ENCODE measurements around the gene CCT2. TPM values are rescaled to one million over a fixed set of nuclear protein-coding genes. Genes with fewer than 3 reads are reported as not detected.
A peak's percentile ranks its signal among the peaks of the same experiment; 100 is the strongest.

Gene CCT2
- polyA plus RNA-seq, 1 donor: 164 TPM

- H3K4me3 ChIP-seq (ENCODE audit: low read length): no peak overlapping the region
- H3K9me3 ChIP-seq (ENCODE audit: control insufficient read depth, low read depth, low read length): peaks cover 3% of the 10 kb centered on the region
- H3K4me1 ChIP-seq (ENCODE audit: control insufficient read depth, insufficient read depth, low read length): no peaks in the 10 kb centered on the region
- no CpG with 5 or more reads among the region's 6 CpGs for whole genome bisulfite sequencing (ENCODE audit: insufficient coverage, low lambda C conversion rate)
- peaks cover 2% of the 10 kb centered on the region for H3K36me3 ChIP-seq (ENCODE audit: control insufficient read depth, insufficient read depth, low read length)
- no peaks in the 10 kb centered on the region for H3K27me3 ChIP-seq (ENCODE audit: control insufficient read depth, insufficient read depth, low read length)
- H3K27ac ChIP-seq (ENCODE audit: low read length): no peak overlapping the region
- DNase-seq: no peak
Observed at GRCh38 chr12:69555461-69555860, 29.8 kb upstream of the CCT2 start.

- Histone ChIP-seq H3K27ac (ENCODE audit: low read length) (no peak overlapping the region), H3K27me3 (ENCODE audit: control insufficient read depth, insufficient read depth, low read length) (no peaks in the 10 kb centered on the region), H3K4me3 (ENCODE audit: low read length) (no peak overlapping the region), H3K36me3 (ENCODE audit: control insufficient read depth, insufficient read depth, low read length) (peaks cover 2% of the 10 kb centered on the region), H3K4me1 (ENCODE audit: control insufficient read depth, insufficient read depth, low read length) (no peaks in the 10 kb centered on the region), H3K9me3 (ENCODE audit: control insufficient read depth, low read depth, low read length) (peaks cover 3% of the 10 kb centered on the region)
- 39% methylated on average over 2 of the region's 9 CpGs for WGBS (ENCODE audit: insufficient coverage, low lambda C conversion rate)
- no peak for DNase-seq
Observed at GRCh38 chr12:69556383-69556782, 28.9 kb upstream of the CCT2 start.

- DNase-seq: no peak
- H3K4me3 ChIP-seq (ENCODE audit: low read length): no peak overlapping the region
- no peaks in the 10 kb centered on the region for H3K4me1 ChIP-seq (ENCODE audit: control insufficient read depth, insufficient read depth, low read length)
- no peak overlapping the region for H3K27ac ChIP-seq (ENCODE audit: low read length)
- WGBS (ENCODE audit: insufficient coverage, low lambda C conversion rate): 100% methylated on average over 1 of the region's 2 CpGs
- H3K36me3 ChIP-seq (ENCODE audit: control insufficient read depth, insufficient read depth, low read length): peaks cover 10% of the 10 kb centered on the region
- no peaks in the 10 kb centered on the region for H3K27me3 ChIP-seq (ENCODE audit: control insufficient read depth, insufficient read depth, low read length)
- no peaks in the 10 kb centered on the region for H3K9me3 ChIP-seq (ENCODE audit: control insufficient read depth, low read depth, low read length)
Observed at GRCh38 chr12:69563166-69563762, 22.0 kb upstream of the CCT2 start.

- H3K36me3 ChIP-seq (ENCODE audit: control insufficient read depth, insufficient read depth, low read length): peaks cover 17% of the 10 kb centered on the region
- H3K9me3 ChIP-seq (ENCODE audit: control insufficient read depth, low read depth, low read length): no peaks in the 10 kb centered on the region
- H3K27ac ChIP-seq (ENCODE audit: low read length): no peak overlapping the region
- H3K4me3 ChIP-seq (ENCODE audit: low read length): no peak overlapping the region
- no peaks in the 10 kb centered on the region for H3K27me3 ChIP-seq (ENCODE audit: control insufficient read depth, insufficient read depth, low read length)
- WGBS (ENCODE audit: insufficient coverage, low lambda C conversion rate): no CpG with 5 or more reads among the region's 3 CpGs
- DNase-seq: no peak
- no peaks in the 10 kb centered on the region for H3K4me1 ChIP-seq (ENCODE audit: control insufficient read depth, insufficient read depth, low read length)
Observed at GRCh38 chr12:69566603-69567002, 18.7 kb upstream of the CCT2 start.

GRCh38 chr12:69569236-69569635, 16.0 kb upstream of the CCT2 start:
- Histone ChIP-seq H3K36me3 (ENCODE audit: control insufficient read depth, insufficient read depth, low read length) (peaks cover 26% of the 10 kb centered on the region), H3K27me3 (ENCODE audit: control insufficient read depth, insufficient read depth, low read length) (no peaks in the 10 kb centered on the region)
- 87% methylated on average over 3 of the region's 4 CpGs for WGBS (ENCODE audit: insufficient coverage, low lambda C conversion rate)

GRCh38 chr12:69570000-69570516, 15.2 kb upstream of the CCT2 start:
- no peaks in the 10 kb centered on the region for H3K4me1 ChIP-seq (ENCODE audit: control insufficient read depth, insufficient read depth, low read length)
- no peak for DNase-seq
- no peak overlapping the region for H3K4me3 ChIP-seq (ENCODE audit: low read length)
- H3K9me3 ChIP-seq (ENCODE audit: control insufficient read depth, low read depth, low read length): no peaks in the 10 kb centered on the region
- no peak overlapping the region for H3K27ac ChIP-seq (ENCODE audit: low read length)
- WGBS (ENCODE audit: insufficient coverage, low lambda C conversion rate): 83% methylated on average over 2 of the region's 10 CpGs
- no peaks in the 10 kb centered on the region for H3K27me3 ChIP-seq (ENCODE audit: control insufficient read depth, insufficient read depth, low read length)
- H3K36me3 ChIP-seq (ENCODE audit: control insufficient read depth, insufficient read depth, low read length): peaks cover 32% of the 10 kb centered on the region

More at GRCh38 chr12:69569236-69569635, 16.0 kb upstream of the CCT2 start:
- DNase-seq: no peak
- Histone ChIP-seq H3K4me3 (ENCODE audit: low read length) (no peak overlapping the region), H3K27ac (ENCODE audit: low read length) (no peak overlapping the region), H3K4me1 (ENCODE audit: control insufficient read depth, insufficient read depth, low read length) (no peaks in the 10 kb centered on the region), H3K9me3 (ENCODE audit: control insufficient read depth, low read depth, low read length) (no peaks in the 10 kb centered on the region)

- Histone ChIP-seq H3K4me3 (ENCODE audit: low read length) (no peak overlapping the region), H3K27me3 (ENCODE audit: control insufficient read depth, insufficient read depth, low read length) (no peaks in the 10 kb centered on the region), H3K9me3 (ENCODE audit: control insufficient read depth, low read depth, low read length) (no peaks in the 10 kb centered on the region), H3K4me1 (ENCODE audit: control insufficient read depth, insufficient read depth, low read length) (no peaks in the 10 kb centered on the region), H3K36me3 (ENCODE audit: control insufficient read depth, insufficient read depth, low read length) (peaks cover 36% of the 10 kb centered on the region), H3K27ac (ENCODE audit: low read length) (no peak overlapping the region)
- WGBS (ENCODE audit: insufficient coverage, low lambda C conversion rate): 51% methylated on average over 4 of the region's 6 CpGs
- DNase-seq: peak; percentile 39 to 41
Observed at GRCh38 chr12:69570545-69571399, 14.5 kb upstream of the CCT2 start.

GRCh38 chr12:69575346-69575745, 9.9 kb upstream of the CCT2 start:
- WGBS (ENCODE audit: insufficient coverage, low lambda C conversion rate): 100% methylated on average over 1 of the region's 3 CpGs

GRCh38 chr12:69578283-69578682, 7.0 kb upstream of the CCT2 start:
- no peaks in the 10 kb centered on the region for H3K9me3 ChIP-seq (ENCODE audit: control insufficient read depth, low read depth, low read length)
- no peak for DNase-seq
- H3K36me3 ChIP-seq (ENCODE audit: control insufficient read depth, insufficient read depth, low read length): peaks cover 20% of the 10 kb centered on the region
- no peaks in the 10 kb centered on the region for H3K4me1 ChIP-seq (ENCODE audit: control insufficient read depth, insufficient read depth, low read length)
- H3K27me3 ChIP-seq (ENCODE audit: control insufficient read depth, insufficient read depth, low read length): no peaks in the 10 kb centered on the region
- WGBS (ENCODE audit: insufficient coverage, low lambda C conversion rate): 71% methylated on average over 1 of the region's 2 CpGs
- no peak overlapping the region for H3K27ac ChIP-seq (ENCODE audit: low read length)
- no peak overlapping the region for H3K4me3 ChIP-seq (ENCODE audit: low read length)

More at GRCh38 chr12:69575346-69575745, 9.9 kb upstream of the CCT2 start:
- Histone ChIP-seq H3K36me3 (ENCODE audit: control insufficient read depth, insufficient read depth, low read length) (peaks cover 34% of the 10 kb centered on the region), H3K4me1 (ENCODE audit: control insufficient read depth, insufficient read depth, low read length) (no peaks in the 10 kb centered on the region), H3K9me3 (ENCODE audit: control insufficient read depth, low read depth, low read length) (no peaks in the 10 kb centered on the region), H3K27ac (ENCODE audit: low read length) (no peak overlapping the region), H3K4me3 (ENCODE audit: low read length) (no peak overlapping the region), H3K27me3 (ENCODE audit: control insufficient read depth, insufficient read depth, low read length) (no peaks in the 10 kb centered on the region)
- DNase-seq: no peak

GRCh38 chr12:69579029-69579428, 6.2 kb upstream of the CCT2 start:
- Histone ChIP-seq H3K27me3 (ENCODE audit: control insufficient read depth, insufficient read depth, low read length) (no peaks in the 10 kb centered on the region), H3K4me1 (ENCODE audit: control insufficient read depth, insufficient read depth, low read length) (no peaks in the 10 kb centered on the region), H3K36me3 (ENCODE audit: control insufficient read depth, insufficient read depth, low read length) (peaks cover 18% of the 10 kb centered on the region), H3K4me3 (ENCODE audit: low read length) (no peak overlapping the region), H3K27ac (ENCODE audit: low read length) (no peak overlapping the region), H3K9me3 (ENCODE audit: control insufficient read depth, low read depth, low read length) (no peaks in the 10 kb centered on the region)
- WGBS (ENCODE audit: insufficient coverage, low lambda C conversion rate): 88% methylated on average over 2 of the region's 4 CpGs
- no peak for DNase-seq

All from large intestine (tissue), 3 donors.